RCC 7860 (cell line): ENCODE measurements around the gene HBG2.
"Not testable (repeated sequence)": the region's sequence is repeated elsewhere in the genome, so short reads cannot be mapped to it uniquely, and the experiment has no call there.

Source experiments
- DNase-seq: peaks from one replicate; pipeline ENCODE4 v3.0.0-alpha.2; 2015; ENCODE audit warnings: low spot score
- FAIRE-seq: peaks from 2 replicates; lab custom pipeline; 2012; peaks lifted over from hg19 to GRCh38; lab: Jason Lieb, UNC

Gene HBG2

GRCh38 chr11:5282628-5283027, 28.0 kb upstream of the HBG2 start:
- DNase-seq (no peak), FAIRE-seq (no peak)

- FAIRE-seq (no peak), DNase-seq (no peak)
These were observed 27.0 kb upstream of the HBG2 start for GRCh38 chr11:5281596-5281995.

GRCh38 chr11:5280582-5281102, 26.1 kb upstream of the HBG2 start:
- FAIRE-seq (peak; percentile 86), DNase-seq (peak; percentile 94)

GRCh38 chr11:5279471-5280090, 25.0 kb upstream of the HBG2 start:
- no peak for FAIRE-seq

GRCh38 chr11:5277807-5278382, 23.3 kb upstream of the HBG2 start:
- DNase-seq, result no peak

More at GRCh38 chr11:5279471-5280090, 25.0 kb upstream of the HBG2 start:
- DNase-seq, result no peak

GRCh38 chr11:5276697-5277096, 22.1 kb upstream of the HBG2 start:
- FAIRE-seq, result no peak

More at GRCh38 chr11:5277807-5278382, 23.3 kb upstream of the HBG2 start:
- no peak for FAIRE-seq

GRCh38 chr11:5275369-5276110, 21.0 kb upstream of the HBG2 start:
- no peak for FAIRE-seq
- no peak for DNase-seq

More at GRCh38 chr11:5276697-5277096, 22.1 kb upstream of the HBG2 start:
- no peak for DNase-seq

- DNase-seq (no peak), FAIRE-seq (no peak)
These were observed 19.8 kb upstream of the HBG2 start for GRCh38 chr11:5274395-5274794.

- DNase-seq (no peak), FAIRE-seq (no peak)
These were observed 17.9 kb upstream of the HBG2 start for GRCh38 chr11:5272395-5273017.

GRCh38 chr11:5269715-5270147, 15.2 kb upstream of the HBG2 start, which contains the start of gene HBE1:
Gene HBE1, minus strand, starts transcription at chr11:5269945. Its CDS starts 55 bp downstream, at chr11:5269890.
- FAIRE-seq, result no peak
- no peak for DNase-seq

- FAIRE-seq (no peak), DNase-seq (no peak)
These were observed 12.5 kb upstream of the HBG2 start for GRCh38 chr11:5267033-5267563.

GRCh38 chr11:5266609-5267008, 12.0 kb upstream of the HBG2 start:
- DNase-seq (no peak), FAIRE-seq (no peak)

- no peak for FAIRE-seq
- no peak for DNase-seq
These were observed 11.3 kb upstream of the HBG2 start for GRCh38 chr11:5265832-5266231.

- FAIRE-seq, result no peak
- DNase-seq, result no peak
These were observed 4.1 kb upstream of the HBG2 start for GRCh38 chr11:5258543-5259262.

GRCh38 chr11:5257296-5257695, 2.7 kb upstream of the HBG2 start:
- no peak for DNase-seq
- no peak for FAIRE-seq

GRCh38 chr11:5254023-5254422, 558 bp downstream of the HBG2 start:
- FAIRE-seq, DNase-seq: not testable (repeated sequence)

GRCh38 chr11:5253440-5253839, 1.1 kb downstream of the HBG2 start:
- not testable (repeated sequence) for DNase-seq, FAIRE-seq

- DNase-seq, result no peak
These were observed 1.7 kb downstream of the HBG2 start for GRCh38 chr11:5252919-5253265.

GRCh38 chr11:5252192-5252918, 2.2 kb downstream of the HBG2 start:
- DNase-seq (no peak), FAIRE-seq (no peak)

More at GRCh38 chr11:5252919-5253265, 1.7 kb downstream of the HBG2 start:
- FAIRE-seq, result no peak

- DNase-seq, result no peak
- FAIRE-seq, result no peak
These were observed 2.8 kb downstream of the HBG2 start for GRCh38 chr11:5251746-5252145.
